Activated B cell treated with CpG ODN at 0.5 μM for 24 hours (primary cell): ENCODE results near the gene BOLA1. TPM values are rescaled to one million over a fixed set of nuclear protein-coding genes. Genes with fewer than 3 reads are reported as not detected.
A peak's percentile ranks its signal among the peaks of the same experiment; 100 is the strongest.

ENCODE experiments used
- ATAC-seq: fragments of 200-7000 bp; cut with Tn5 transposase; one replicate; pipeline ENCODE4 v1.10.0; 2021; ENCODE audit warnings: low read depth, mild to moderate bottlenecking, moderate library complexity
- CTCF ChIA-PET: fragments of 350-600 bp; sonication (Branson Sonifier 250); formaldehyde crosslinking; loops from one replicate; lab custom pipeline; 2021; ENCODE audit warnings: antibody characterized with exemption; lab: Charles Lee
- POLR2A ChIA-PET: fragments of 350-600 bp; sonication (Branson Sonifier 250); formaldehyde crosslinking; loops from one replicate; lab custom pipeline; 2021; ENCODE audit warnings: antibody characterized with exemption; lab: Charles Lee
- DNase-seq: peaks from one replicate; pipeline ENCODE4 v3.0.0; 2022
- H3K27ac Mint-ChIP-seq: one replicate; pipeline ENCODE4 v1.8.0; 2020; ENCODE audit warnings: mixed read lengths
- H3K27me3 Mint-ChIP-seq: one replicate; pipeline ENCODE4 v1.8.0; 2021; ENCODE audit warnings: mixed read lengths
- H3K36me3 Mint-ChIP-seq: one replicate; pipeline ENCODE4 v1.8.0; 2021; ENCODE audit warnings: low read depth, mixed read lengths
- H3K4me1 Mint-ChIP-seq: one replicate; pipeline ENCODE4 v1.8.0; 2021; ENCODE audit warnings: mixed read lengths
- H3K4me3 Mint-ChIP-seq: one replicate; pipeline ENCODE4 v1.8.0; 2020; ENCODE audit warnings: mild to moderate bottlenecking, mixed read lengths
- H3K9me3 Mint-ChIP-seq: one replicate; pipeline ENCODE4 v1.8.0; 2020; ENCODE audit warnings: mixed read lengths
- intact Hi-C: fragments of 100-400 bp; cut with micrococcal nuclease; formaldehyde crosslinking; loops from one replicate; pipeline ENCODE4 v1.15.1; 2024
- total RNA-seq: library from RNA; stranded (reverse); gene quantifications from 2 replicates; pipeline ENCODE4 v1.2.3, GENCODE V29; 2022
- TF ChIP-seq, protein P1 (sequence below): fragments of 200-600 bp; IDR thresholded peaks from one replicate; pipeline ENCODE4 v1.8.0; 2022; ENCODE audit warnings: antibody characterized with exemption, mild to moderate bottlenecking

BOLA1 gene
- total RNA-seq, 1 donor from 2014 or later: 10.2 TPM

- ChIA-PET POLR2A (interaction anchor here (0.6 to 5.7 kb wide), 17 partner anchors 11 to 435 kb away, joined by 3 to 122 read pairs (median 4); partner anchors contain the start of genes PLEKHO1, RPRD2 and VPS45), CTCF (interaction anchor here (1.0 to 1.2 kb wide), 2 partner anchors 33 to 258 kb away, joined by 3 to 4 read pairs; no protein-coding TSS in a partner anchor)
- TF ChIP-seq, protein P1, sequence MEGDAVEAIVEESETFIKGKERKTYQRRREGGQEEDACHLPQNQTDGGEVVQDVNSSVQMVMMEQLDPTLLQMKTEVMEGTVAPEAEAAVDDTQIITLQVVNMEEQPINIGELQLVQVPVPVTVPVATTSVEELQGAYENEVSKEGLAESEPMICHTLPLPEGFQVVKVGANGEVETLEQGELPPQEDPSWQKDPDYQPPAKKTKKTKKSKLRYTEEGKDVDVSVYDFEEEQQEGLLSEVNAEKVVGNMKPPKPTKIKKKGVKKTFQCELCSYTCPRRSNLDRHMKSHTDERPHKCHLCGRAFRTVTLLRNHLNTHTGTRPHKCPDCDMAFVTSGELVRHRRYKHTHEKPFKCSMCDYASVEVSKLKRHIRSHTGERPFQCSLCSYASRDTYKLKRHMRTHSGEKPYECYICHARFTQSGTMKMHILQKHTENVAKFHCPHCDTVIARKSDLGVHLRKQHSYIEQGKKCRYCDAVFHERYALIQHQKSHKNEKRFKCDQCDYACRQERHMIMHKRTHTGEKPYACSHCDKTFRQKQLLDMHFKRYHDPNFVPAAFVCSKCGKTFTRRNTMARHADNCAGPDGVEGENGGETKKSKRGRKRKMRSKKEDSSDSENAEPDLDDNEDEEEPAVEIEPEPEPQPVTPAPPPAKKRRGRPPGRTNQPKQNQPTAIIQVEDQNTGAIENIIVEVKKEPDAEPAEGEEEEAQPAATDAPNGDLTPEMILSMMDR: no peak
- ATAC-seq (no peak), DNase-seq (no peak)
- peak overlapping the region; percentile 95 for H3K27ac Mint-ChIP-seq
- H3K36me3 Mint-ChIP-seq: peaks cover 37% of the 10 kb centered on the region
- peaks cover 16% of the 10 kb centered on the region for H3K27me3 Mint-ChIP-seq
- intact Hi-C loops: loop anchor here (2.0 kb wide), 1 partner anchor 68 kb away; no protein-coding TSS in a partner anchor
- no peaks in the 10 kb centered on the region for H3K9me3 Mint-ChIP-seq
- H3K4me3 Mint-ChIP-seq: peak overlapping the region; percentile 98
- peaks cover 36% of the 10 kb centered on the region for H3K4me1 Mint-ChIP-seq
Observed at GRCh38 chr1:149928401-149928724, 29.0 kb downstream of the BOLA1 start.

- Mint-ChIP-seq H3K36me3 (peaks cover 24% of the 10 kb centered on the region), H3K4me1 (peaks cover 31% of the 10 kb centered on the region), H3K9me3 (no peaks in the 10 kb centered on the region), H3K27me3 (peaks cover 25% of the 10 kb centered on the region), H3K27ac (no peak overlapping the region), H3K4me3 (no peak overlapping the region)
- DNase-seq: no peak
- CTCF ChIA-PET: interaction anchor here (1.1 to 1.3 kb wide), 2 partner anchors 32 to 42 kb away, joined by 3 to 4 read pairs; a partner anchor contains a TSS
- intact Hi-C loops: loop anchor here (2.0 kb wide), 1 partner anchor 67 kb away; no protein-coding TSS in a partner anchor
- TF ChIP-seq, protein P1: no peak
- ATAC-seq: no peak
- POLR2A ChIA-PET: interaction anchor here (5.7 kb wide), 1 partner anchor 43 kb away, joined by 122 read pairs; a partner anchor contains a TSS
Observed at GRCh38 chr1:149929856-149930255, 30.5 kb downstream of the BOLA1 start.

DNA sequence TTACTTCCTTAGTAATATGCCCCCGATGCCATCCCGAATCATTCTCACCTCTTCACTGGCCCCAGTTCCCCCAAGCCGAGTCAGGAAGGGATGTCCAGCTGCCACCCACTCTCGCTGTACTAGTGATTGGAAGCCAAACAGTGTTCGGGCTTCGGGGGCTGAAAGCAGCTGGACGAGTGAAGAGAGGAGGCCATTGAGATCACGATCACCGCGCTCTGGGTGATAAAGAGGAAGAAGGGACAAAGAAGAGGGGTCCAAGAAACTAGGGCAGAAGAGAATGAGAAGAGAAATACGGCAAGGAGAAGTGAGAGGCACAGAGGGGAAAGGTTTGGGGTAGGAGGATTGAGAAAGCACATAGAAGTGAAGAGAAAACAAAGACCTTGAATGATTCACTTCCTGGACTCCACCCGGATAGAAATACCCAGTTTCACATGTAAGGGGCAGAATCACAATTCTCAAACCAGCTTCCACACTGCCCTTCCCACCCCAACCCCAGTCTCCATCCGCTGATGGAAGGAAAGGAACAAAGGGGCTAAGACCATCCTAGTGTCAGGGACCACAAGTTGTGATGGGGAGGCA, 31.9 kb downstream of the BOLA1 start:
- H3K27ac Mint-ChIP-seq: no peak overlapping the region
- DNase-seq (no peak), ATAC-seq (no peak)
- ChIA-PET CTCF (no interaction called here), POLR2A (no interaction called here)
- intact Hi-C loops: no loop called here
- H3K36me3 Mint-ChIP-seq: peaks cover 9% of the 10 kb centered on the region
- peaks cover 16% of the 10 kb centered on the region for H3K4me1 Mint-ChIP-seq
- TF ChIP-seq, protein P1: no peak
- peaks cover 30% of the 10 kb centered on the region for H3K27me3 Mint-ChIP-seq
- no peak overlapping the region for H3K4me3 Mint-ChIP-seq
- H3K9me3 Mint-ChIP-seq: no peaks in the 10 kb centered on the region

GRCh38 chr1:149932474-149932873, 33.1 kb downstream of the BOLA1 start:
- TF ChIP-seq, protein P1: no peak
- intact Hi-C loops: no loop called here
- Mint-ChIP-seq H3K27me3 (peaks cover 30% of the 10 kb centered on the region), H3K9me3 (no peaks in the 10 kb centered on the region), H3K36me3 (peaks cover 4% of the 10 kb centered on the region), H3K4me1 (peaks cover 13% of the 10 kb centered on the region), H3K27ac (no peak overlapping the region), H3K4me3 (no peak overlapping the region)
- CTCF ChIA-PET: no interaction called here
- ATAC-seq (no peak), DNase-seq (no peak)
- POLR2A ChIA-PET: no interaction called here

GRCh38 chr1:149933208-149933607, 33.8 kb downstream of the BOLA1 start:
- TF ChIP-seq, protein P1: no peak
- POLR2A ChIA-PET: interaction anchor here (0.5 to 0.6 kb wide), 2 partner anchors 106 to 368 kb away, joined by 3 to 4 read pairs; no protein-coding TSS in a partner anchor
- ATAC-seq (no peak), DNase-seq (no peak)
- Mint-ChIP-seq H3K4me3 (no peak overlapping the region), H3K4me1 (peaks cover 9% of the 10 kb centered on the region), H3K9me3 (no peaks in the 10 kb centered on the region), H3K27me3 (peaks cover 30% of the 10 kb centered on the region), H3K36me3 (no peaks in the 10 kb centered on the region), H3K27ac (no peak overlapping the region)
- CTCF ChIA-PET: no interaction called here
- intact Hi-C loops: no loop called here
